UCSD-AML1 (cell line): ENCODE results near the gene CNTNAP2.
"Not testable (repeated sequence)": the region's sequence is repeated elsewhere in the genome, so short reads cannot be mapped to it uniquely, and the experiment has no call there.

Source experiments
- DNase-seq: peaks from one replicate; lab custom pipeline; 2025; ENCODE audit not compliant: unreplicated experiment; lab: John Stamatoyannopoulos, UW

CNTNAP2 gene

GRCh38 chr7:148264933-148265557, 2148.4 kb downstream of the CNTNAP2 start:
- no peak for DNase-seq

GRCh38 chr7:148265896-148266295, 2149.3 kb downstream of the CNTNAP2 start:
- DNase-seq = no peak

- DNase-seq = no peak
Measured at GRCh38 chr7:148266795-148267194, 2150.2 kb downstream of the CNTNAP2 start.

GRCh38 chr7:148270576-148270975, 2154.0 kb downstream of the CNTNAP2 start:
- DNase-seq = no peak

GRCh38 chr7:148274118-148274517, 2157.5 kb downstream of the CNTNAP2 start:
- no peak for DNase-seq

- DNase-seq = no peak
Measured at GRCh38 chr7:148275359-148275890, 2158.8 kb downstream of the CNTNAP2 start.

- DNase-seq = no peak
Measured at GRCh38 chr7:148276314-148277041, 2159.9 kb downstream of the CNTNAP2 start.

- DNase-seq = no peak
Measured at GRCh38 chr7:148277042-148277660, 2160.6 kb downstream of the CNTNAP2 start.

GRCh38 chr7:148286150-148286549, 2169.5 kb downstream of the CNTNAP2 start:
- no peak for DNase-seq

GRCh38 chr7:148287538-148287937, 2170.9 kb downstream of the CNTNAP2 start:
- DNase-seq = no peak

GRCh38 chr7:148288592-148289151, 2172.1 kb downstream of the CNTNAP2 start:
- no peak for DNase-seq

- no peak for DNase-seq
Measured at GRCh38 chr7:148289630-148290029, 2173.0 kb downstream of the CNTNAP2 start.

- DNase-seq = no peak
Measured at GRCh38 chr7:148290538-148290937, 2173.9 kb downstream of the CNTNAP2 start.

- no peak for DNase-seq
Measured at GRCh38 chr7:148291799-148292198, 2175.2 kb downstream of the CNTNAP2 start.

- DNase-seq = no peak
Measured at GRCh38 chr7:148296994-148297644, 2180.5 kb downstream of the CNTNAP2 start.

GRCh38 chr7:148298768-148299167, 2182.2 kb downstream of the CNTNAP2 start:
- not testable (repeated sequence) for DNase-seq

- DNase-seq = no peak
Measured at GRCh38 chr7:148299350-148300276, 2183.0 kb downstream of the CNTNAP2 start.

GRCh38 chr7:148302436-148302835, 2185.8 kb downstream of the CNTNAP2 start:
- not testable (repeated sequence) for DNase-seq

- DNase-seq = no peak
Measured at GRCh38 chr7:148303295-148304082, 2186.9 kb downstream of the CNTNAP2 start.

GRCh38 chr7:148304083-148304335, 2187.4 kb downstream of the CNTNAP2 start:
- DNase-seq = no peak
